ENCODE measurements around the gene BACE1.

DNA sequence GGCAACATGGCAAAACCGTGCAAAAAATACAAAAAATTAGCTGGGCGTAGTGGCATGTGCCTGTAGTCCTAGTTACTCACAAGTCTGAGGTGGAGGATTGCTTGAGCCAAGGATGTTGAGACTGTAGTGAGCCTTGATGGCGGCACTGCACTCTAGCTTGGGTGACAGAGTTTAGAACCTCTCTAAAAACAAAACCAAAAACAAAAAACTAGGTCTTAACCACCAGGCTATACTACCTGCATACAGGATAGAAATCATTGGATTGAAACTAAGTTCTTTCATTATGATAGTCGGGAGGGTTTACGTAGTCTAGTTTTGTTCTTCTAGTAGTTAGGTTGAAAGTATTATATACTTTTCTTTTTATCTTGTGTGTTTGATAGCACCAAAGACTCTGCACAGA, 77.8 kb downstream of the BACE1 start:
- TF ChIP-seq, protein P1, sequence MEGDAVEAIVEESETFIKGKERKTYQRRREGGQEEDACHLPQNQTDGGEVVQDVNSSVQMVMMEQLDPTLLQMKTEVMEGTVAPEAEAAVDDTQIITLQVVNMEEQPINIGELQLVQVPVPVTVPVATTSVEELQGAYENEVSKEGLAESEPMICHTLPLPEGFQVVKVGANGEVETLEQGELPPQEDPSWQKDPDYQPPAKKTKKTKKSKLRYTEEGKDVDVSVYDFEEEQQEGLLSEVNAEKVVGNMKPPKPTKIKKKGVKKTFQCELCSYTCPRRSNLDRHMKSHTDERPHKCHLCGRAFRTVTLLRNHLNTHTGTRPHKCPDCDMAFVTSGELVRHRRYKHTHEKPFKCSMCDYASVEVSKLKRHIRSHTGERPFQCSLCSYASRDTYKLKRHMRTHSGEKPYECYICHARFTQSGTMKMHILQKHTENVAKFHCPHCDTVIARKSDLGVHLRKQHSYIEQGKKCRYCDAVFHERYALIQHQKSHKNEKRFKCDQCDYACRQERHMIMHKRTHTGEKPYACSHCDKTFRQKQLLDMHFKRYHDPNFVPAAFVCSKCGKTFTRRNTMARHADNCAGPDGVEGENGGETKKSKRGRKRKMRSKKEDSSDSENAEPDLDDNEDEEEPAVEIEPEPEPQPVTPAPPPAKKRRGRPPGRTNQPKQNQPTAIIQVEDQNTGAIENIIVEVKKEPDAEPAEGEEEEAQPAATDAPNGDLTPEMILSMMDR (IDR thresholded peaks at IDR 0.05), result no peak
- TF ChIP-seq POLR2A (IDR thresholded peaks at IDR 0.05), result no peak

All from uterus (tissue), 2 donors.